Measurements from ENCODE around the gene FCHO2.
"Not testable (repeated sequence)": the region's sequence is repeated elsewhere in the genome, so short reads cannot be mapped to it uniquely, and the experiment has no call there.

Gene FCHO2

DNA sequence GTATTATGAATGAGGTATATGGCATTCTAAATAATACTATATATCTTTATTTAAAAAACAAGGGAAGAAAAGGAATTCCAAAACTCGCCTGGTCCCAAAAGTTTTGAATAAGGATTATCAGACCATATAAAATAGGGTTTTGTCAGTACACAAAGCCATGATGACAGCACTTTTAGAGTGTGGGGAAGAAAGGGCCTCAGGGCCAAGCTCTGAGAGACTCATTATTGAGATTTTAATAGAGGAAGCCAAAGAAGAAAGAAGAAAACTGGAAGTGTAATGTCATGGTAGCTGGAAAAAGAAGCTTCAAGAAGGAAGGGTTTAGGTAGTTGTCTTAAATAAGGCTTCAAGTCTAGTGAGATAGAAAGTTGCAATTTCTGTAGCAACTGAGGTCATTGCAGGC lies 53.0 kb downstream of the FCHO2 start:
- H3K27ac ChIP-seq (ENCODE audit: low read depth, low read length), result no peak overlapping the region
- H3K27me3 ChIP-seq (ENCODE audit: insufficient read depth, low read length), result no peaks in the 10 kb centered on the region
- H3K4me3 ChIP-seq (ENCODE audit: low read length), result no peak overlapping the region
- WGBS, result 88% methylated on average over 1 of the region's 1 CpG
- H3K4me1 ChIP-seq (ENCODE audit: insufficient read depth, low read length), result peaks cover 15% of the 10 kb centered on the region; the same call in 1 of the 2 replicates
- H3K36me3 ChIP-seq (ENCODE audit: insufficient read depth, low read length), result no peaks in the 10 kb centered on the region
- H3K9ac ChIP-seq (ENCODE audit: low read depth, low read length), result no peak overlapping the region
- H3K9me3 ChIP-seq (ENCODE audit: insufficient read depth, low read depth, low read length), result no peaks in the 10 kb centered on the region

DNA sequence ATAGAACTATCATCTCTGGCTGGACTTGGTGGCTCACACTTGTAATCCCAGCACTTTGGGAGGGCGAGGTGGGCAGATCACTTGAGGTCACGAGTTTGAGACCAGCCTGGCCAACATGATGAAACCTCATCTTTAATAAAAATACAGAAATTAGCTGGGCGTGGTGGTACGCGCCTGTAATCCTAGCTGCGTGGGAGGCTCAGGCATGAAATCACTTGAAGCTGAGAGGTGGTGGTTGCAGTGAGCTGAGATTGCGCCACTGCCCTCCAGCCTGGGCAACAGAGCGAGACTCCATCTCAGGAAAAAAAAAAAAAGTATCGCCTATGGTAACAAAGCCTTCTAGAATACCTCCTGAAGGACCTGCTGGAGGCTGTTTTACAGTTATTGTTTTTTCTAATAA lies 55.8 kb downstream of the FCHO2 start:
- H3K9me3 ChIP-seq (ENCODE audit: insufficient read depth, low read depth, low read length); H3K9ac ChIP-seq (ENCODE audit: low read depth, low read length); H3K4me3 ChIP-seq (ENCODE audit: low read length): not testable (repeated sequence)

DNA sequence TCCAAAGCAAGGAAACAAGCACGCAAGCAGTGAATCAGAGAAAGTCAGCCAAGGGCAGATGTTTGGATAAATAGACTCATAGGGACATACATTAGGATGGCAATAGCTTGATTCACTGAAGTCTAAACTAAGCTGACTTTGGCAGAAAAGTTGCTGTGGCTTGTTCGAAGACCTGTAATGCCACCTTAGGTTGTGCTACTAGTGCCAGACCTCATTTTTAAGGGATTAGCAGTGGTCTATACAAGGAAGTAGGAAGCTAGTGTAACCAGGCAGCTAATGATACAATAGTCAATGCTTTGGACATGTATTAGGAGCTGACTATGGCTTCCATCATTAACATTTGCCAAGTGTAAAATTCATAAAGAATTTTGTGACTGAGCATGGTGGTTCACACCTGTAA lies 63.1 kb downstream of the FCHO2 start:
- Histone ChIP-seq H3K27ac (ENCODE audit: low read depth, low read length) (no peak overlapping the region), H3K4me3 (ENCODE audit: low read length) (no peak overlapping the region), H3K4me1 (ENCODE audit: insufficient read depth, low read length) (no peaks in the 10 kb centered on the region), H3K36me3 (ENCODE audit: insufficient read depth, low read length) (peaks cover 2% of the 10 kb centered on the region; the same call in 1 of the 2 replicates), H3K9ac (ENCODE audit: low read depth, low read length) (no peak overlapping the region), H3K9me3 (ENCODE audit: insufficient read depth, low read depth, low read length) (no peaks in the 10 kb centered on the region), H3K27me3 (ENCODE audit: insufficient read depth, low read length) (no peaks in the 10 kb centered on the region)
- 94% methylated on average over 2 of the region's 2 CpGs for WGBS

More for the DNA sequence above, 55.8 kb downstream of the FCHO2 start:
- not testable (repeated sequence) for H3K4me1 ChIP-seq (ENCODE audit: insufficient read depth, low read length); H3K36me3 ChIP-seq (ENCODE audit: insufficient read depth, low read length); H3K27ac ChIP-seq (ENCODE audit: low read depth, low read length); H3K27me3 ChIP-seq (ENCODE audit: insufficient read depth, low read length)
- WGBS, result 96% methylated on average over 8 of the region's 9 CpGs

DNA sequence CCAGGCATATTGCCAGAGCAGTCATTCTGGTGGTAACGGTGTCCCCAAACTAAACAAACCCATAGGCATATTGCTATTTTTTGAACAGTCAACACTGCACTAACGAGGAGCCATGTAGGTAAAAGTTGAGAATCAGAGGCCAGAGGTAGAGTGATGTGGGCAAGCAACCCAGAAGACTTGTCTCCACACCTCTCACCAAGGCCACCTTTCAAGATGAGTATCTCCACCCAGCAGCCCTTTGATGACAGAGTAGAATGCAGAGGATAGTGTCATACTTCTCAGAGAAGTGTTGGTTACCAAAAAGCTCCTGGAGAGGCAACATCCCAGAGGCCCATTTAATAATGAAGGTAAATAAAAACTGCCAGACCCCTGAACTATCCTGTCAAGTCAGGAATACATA lies 63.9 kb downstream of the FCHO2 start:
- no peaks in the 10 kb centered on the region for H3K27me3 ChIP-seq (ENCODE audit: insufficient read depth, low read length)
- H3K36me3 ChIP-seq (ENCODE audit: insufficient read depth, low read length), result peaks cover 2% of the 10 kb centered on the region; the same call in 1 of the 2 replicates
- 97% methylated on average over 2 of the region's 2 CpGs for whole genome bisulfite sequencing
- no peak overlapping the region for H3K4me3 ChIP-seq (ENCODE audit: low read length)
- H3K27ac ChIP-seq (ENCODE audit: low read depth, low read length), result no peak overlapping the region
- no peaks in the 10 kb centered on the region for H3K9me3 ChIP-seq (ENCODE audit: insufficient read depth, low read depth, low read length)
- no peaks in the 10 kb centered on the region for H3K4me1 ChIP-seq (ENCODE audit: insufficient read depth, low read length)
- no peak overlapping the region for H3K9ac ChIP-seq (ENCODE audit: low read depth, low read length)

DNA sequence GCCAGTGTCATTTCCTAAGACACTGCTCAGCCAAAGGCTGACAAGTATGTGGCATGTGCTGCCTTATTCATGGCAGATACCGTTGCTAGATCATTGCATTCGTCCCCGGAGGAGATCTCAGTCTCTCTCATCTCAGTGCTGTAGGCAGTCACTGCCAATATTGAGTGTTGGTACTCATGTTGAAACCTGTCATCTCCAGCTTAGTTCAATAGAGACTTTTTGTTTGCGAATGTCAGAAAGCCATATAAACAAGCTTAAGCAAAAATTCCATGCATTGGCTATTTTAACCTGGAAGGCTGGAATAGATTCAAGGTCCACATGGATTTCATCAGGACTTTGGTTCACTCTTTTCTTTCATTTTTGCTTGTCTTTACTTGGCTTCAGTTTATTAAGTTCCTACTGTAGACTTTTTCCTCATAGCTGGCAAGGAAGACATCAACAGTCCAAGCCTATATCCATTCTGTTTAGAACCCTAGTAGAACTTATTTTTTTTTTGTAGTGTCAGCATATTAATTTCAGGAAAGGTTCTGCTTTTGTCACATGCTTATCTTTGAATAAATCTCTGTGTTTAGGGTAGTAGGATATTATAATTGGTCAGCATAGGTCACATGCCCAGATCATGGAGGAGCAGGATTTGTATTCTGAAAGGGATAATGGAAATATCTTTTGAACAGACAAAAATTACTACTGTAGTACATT lies 66.8 kb downstream of the FCHO2 start:
- WGBS, result 97% methylated on average over 4 of the region's 4 CpGs
- Histone ChIP-seq H3K9me3 (ENCODE audit: insufficient read depth, low read depth, low read length) (no peaks in the 10 kb centered on the region), H3K36me3 (ENCODE audit: insufficient read depth, low read length) (0 out of 2 replicates have a peak, but pooled peaks cover 3% of the 10 kb centered on the region), H3K9ac (ENCODE audit: low read depth, low read length) (no peak overlapping the region), H3K27me3 (ENCODE audit: insufficient read depth, low read length) (no peaks in the 10 kb centered on the region), H3K27ac (ENCODE audit: low read depth, low read length) (no peak overlapping the region), H3K4me1 (ENCODE audit: insufficient read depth, low read length) (no peaks in the 10 kb centered on the region), H3K4me3 (ENCODE audit: low read length) (no peak overlapping the region)

DNA sequence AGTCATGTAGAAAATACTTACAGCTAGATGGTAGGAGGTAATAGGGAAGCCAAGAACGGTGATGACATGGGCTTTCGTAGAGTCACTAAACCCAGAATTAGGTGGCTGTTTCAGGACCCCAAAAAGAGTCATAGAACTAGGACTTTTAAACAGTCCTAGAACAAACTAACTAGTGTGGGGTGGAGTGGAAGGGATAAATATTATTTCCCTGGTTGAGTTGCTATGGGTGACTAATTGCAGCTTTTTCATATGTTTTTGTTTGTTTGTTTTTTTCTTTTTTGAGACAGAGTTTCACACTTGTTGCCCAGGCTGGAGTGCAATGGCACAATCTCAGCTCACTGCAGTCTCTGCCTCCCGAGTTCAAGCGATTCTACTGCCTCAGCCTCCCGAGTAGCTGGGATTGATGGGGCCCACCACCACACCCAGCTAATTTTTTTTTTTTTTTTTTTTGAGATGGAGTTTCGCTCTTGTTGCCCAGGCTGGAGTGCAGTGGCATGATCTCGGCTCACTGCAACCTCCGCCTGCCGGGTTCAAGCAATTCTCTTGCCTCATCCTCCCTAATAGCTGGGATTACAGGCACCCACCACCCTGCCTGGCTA lies 69.2 kb downstream of the FCHO2 start:
- not testable (repeated sequence) for H3K36me3 ChIP-seq (ENCODE audit: insufficient read depth, low read length); H3K9me3 ChIP-seq (ENCODE audit: insufficient read depth, low read depth, low read length); H3K27ac ChIP-seq (ENCODE audit: low read depth, low read length); H3K4me1 ChIP-seq (ENCODE audit: insufficient read depth, low read length); H3K27me3 ChIP-seq (ENCODE audit: insufficient read depth, low read length); H3K9ac ChIP-seq (ENCODE audit: low read depth, low read length); H3K4me3 ChIP-seq (ENCODE audit: low read length)
- 95% methylated on average over 9 of the region's 9 CpGs for WGBS

DNA sequence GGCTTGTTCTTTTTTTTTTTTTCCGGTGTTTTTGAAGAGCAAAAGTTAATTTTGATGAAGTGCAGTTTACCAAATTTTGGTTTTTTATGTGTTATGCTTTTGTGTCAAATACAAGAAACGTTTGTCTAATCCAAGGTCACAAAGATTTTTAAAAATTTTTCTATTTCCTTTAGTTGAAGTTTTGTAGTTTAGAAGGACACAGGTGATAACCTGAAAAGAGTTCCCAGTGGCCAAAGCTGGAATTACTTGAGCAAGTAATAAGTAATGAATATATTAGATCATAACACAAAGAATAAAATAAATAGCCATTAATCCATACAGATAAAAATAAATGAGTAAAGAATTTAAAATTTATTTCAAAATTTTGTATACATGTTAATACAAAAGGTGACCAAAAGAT lies 71.5 kb downstream of the FCHO2 start:
- Histone ChIP-seq H3K4me3 (ENCODE audit: low read length) (no peak overlapping the region), H3K36me3 (ENCODE audit: insufficient read depth, low read length) (0 out of 2 replicates have a peak, but pooled peaks cover 3% of the 10 kb centered on the region), H3K27me3 (ENCODE audit: insufficient read depth, low read length) (no peaks in the 10 kb centered on the region), H3K4me1 (ENCODE audit: insufficient read depth, low read length) (peaks cover 20% of the 10 kb centered on the region), H3K27ac (ENCODE audit: low read depth, low read length) (no peak overlapping the region), H3K9ac (ENCODE audit: low read depth, low read length) (no peak overlapping the region), H3K9me3 (ENCODE audit: insufficient read depth, low read depth, low read length) (no peaks in the 10 kb centered on the region)
- 82% methylated on average over 2 of the region's 2 CpGs for WGBS

DNA sequence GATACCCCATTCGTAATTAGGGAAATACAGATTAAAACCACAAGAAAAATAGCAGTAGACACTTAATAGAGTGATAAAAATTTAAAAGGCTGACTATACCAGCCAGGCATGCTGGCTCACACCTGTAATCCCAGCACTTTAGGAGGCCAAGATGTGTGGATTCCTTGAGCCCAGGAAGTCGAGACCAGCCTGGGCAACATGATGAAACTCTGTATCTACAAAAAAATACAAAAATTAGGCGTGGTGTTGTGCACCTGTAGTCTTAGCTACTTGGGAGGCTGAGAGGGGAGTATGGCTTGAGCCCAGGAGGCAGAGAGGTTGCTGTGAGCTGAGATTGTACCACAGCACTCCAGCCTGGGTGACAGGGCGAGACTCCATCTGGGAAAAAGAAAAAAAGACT lies 72.0 kb downstream of the FCHO2 start:
- no peak overlapping the region for H3K4me3 ChIP-seq (ENCODE audit: low read length)
- H3K9ac ChIP-seq (ENCODE audit: low read depth, low read length), result no peak overlapping the region
- 94% methylated on average over 3 of the region's 4 CpGs for WGBS

DNA sequence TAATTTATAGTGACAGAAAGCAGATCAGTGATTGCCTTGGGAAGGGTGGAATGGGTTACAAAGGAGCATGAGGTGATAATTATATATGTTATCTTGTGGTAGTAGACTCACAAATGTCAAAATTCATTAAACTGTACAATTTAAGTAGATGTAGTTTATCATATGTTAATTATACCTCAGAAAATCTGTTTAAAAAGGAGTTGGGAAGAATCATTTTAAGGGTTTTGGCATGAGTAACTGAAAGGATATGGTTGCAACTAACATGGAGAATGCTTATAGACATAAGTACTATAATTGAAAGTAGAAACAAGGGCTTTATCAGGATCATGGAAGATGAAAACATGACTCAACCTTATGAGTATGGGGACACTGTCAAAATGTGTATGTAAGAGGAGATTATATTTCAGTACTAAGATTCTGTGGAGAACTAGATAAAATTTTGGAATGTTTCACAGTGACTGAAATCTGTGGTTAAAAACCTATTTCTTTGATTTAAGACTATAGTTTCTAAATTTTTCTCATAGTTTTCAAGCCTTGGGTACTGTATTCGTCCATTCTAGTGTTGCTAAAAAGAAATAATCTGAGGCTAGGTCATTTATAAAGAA lies 73.3 kb downstream of the FCHO2 start:
- no peak overlapping the region for H3K9ac ChIP-seq (ENCODE audit: low read depth, low read length)
- no peak overlapping the region for H3K27ac ChIP-seq (ENCODE audit: low read depth, low read length)
- H3K4me3 ChIP-seq (ENCODE audit: low read length), result no peak overlapping the region
- H3K27me3 ChIP-seq (ENCODE audit: insufficient read depth, low read length), result no peaks in the 10 kb centered on the region
- 100% methylated on average over 1 of the region's 1 CpG for WGBS
- H3K36me3 ChIP-seq (ENCODE audit: insufficient read depth, low read length), result 0 out of 2 replicates have a peak, but pooled peaks cover 3% of the 10 kb centered on the region
- H3K4me1 ChIP-seq (ENCODE audit: insufficient read depth, low read length), result peaks cover 24% of the 10 kb centered on the region
- H3K9me3 ChIP-seq (ENCODE audit: insufficient read depth, low read depth, low read length), result no peaks in the 10 kb centered on the region

More for the DNA sequence above, 72.0 kb downstream of the FCHO2 start:
- peaks cover 24% of the 10 kb centered on the region for H3K4me1 ChIP-seq (ENCODE audit: insufficient read depth, low read length)
- no peak overlapping the region for H3K27ac ChIP-seq (ENCODE audit: low read depth, low read length)
- H3K36me3 ChIP-seq (ENCODE audit: insufficient read depth, low read length), result 0 out of 2 replicates have a peak, but pooled peaks cover 3% of the 10 kb centered on the region
- no peaks in the 10 kb centered on the region for H3K27me3 ChIP-seq (ENCODE audit: insufficient read depth, low read length)
- H3K9me3 ChIP-seq (ENCODE audit: insufficient read depth, low read depth, low read length), result no peaks in the 10 kb centered on the region

DNA sequence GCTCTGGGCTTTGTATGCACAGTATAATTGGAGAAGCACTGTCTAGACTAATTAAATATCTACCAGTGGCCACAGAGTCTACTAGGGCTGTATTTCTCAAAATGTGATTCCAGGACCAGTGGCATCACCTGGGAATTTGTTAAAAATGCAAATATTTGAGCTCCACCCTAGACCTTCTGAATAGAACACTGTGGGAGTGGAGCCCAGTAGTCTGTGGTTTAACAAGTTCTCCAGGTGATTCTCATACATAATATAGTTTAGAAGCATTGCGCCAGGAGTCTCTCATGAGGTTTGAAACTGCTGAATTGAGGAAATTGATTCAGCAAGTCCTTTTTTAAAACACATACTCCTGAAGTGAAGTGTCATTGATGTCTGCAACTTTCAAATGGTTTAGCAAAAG lies 74.7 kb downstream of the FCHO2 start:
- H3K27ac ChIP-seq (ENCODE audit: low read depth, low read length), result peak overlapping the region; percentile 73
- H3K9ac ChIP-seq (ENCODE audit: low read depth, low read length), result no peak overlapping the region
- H3K4me3 ChIP-seq (ENCODE audit: low read length), result no peak overlapping the region
- 0 out of 2 replicates have a peak, but pooled peaks cover 3% of the 10 kb centered on the region for H3K36me3 ChIP-seq (ENCODE audit: insufficient read depth, low read length)
- no peaks in the 10 kb centered on the region for H3K9me3 ChIP-seq (ENCODE audit: insufficient read depth, low read depth, low read length)
- WGBS, result 80% methylated on average over 1 of the region's 1 CpG
- H3K27me3 ChIP-seq (ENCODE audit: insufficient read depth, low read length), result no peaks in the 10 kb centered on the region
- peaks cover 24% of the 10 kb centered on the region for H3K4me1 ChIP-seq (ENCODE audit: insufficient read depth, low read length)

DNA sequence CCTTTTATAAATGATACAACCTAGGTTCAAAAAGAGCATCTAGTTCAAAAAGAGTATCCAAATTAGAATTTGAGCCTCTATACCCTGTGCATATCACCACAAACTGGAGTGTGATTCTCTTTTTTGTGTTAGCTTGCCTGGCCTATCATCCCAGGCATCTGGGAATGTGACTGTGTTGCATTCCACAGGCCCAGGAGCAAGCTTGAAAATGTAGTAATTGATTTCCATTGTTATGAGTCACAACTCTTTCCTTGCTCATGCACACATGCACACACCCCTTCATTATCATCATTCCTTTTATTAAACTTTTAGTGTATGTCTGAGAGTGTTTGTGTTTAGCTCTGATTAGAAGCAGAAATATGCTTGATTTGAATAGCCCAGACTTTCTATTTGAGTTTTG lies 75.2 kb downstream of the FCHO2 start:
- Histone ChIP-seq H3K36me3 (ENCODE audit: insufficient read depth, low read length) (0 out of 2 replicates have a peak, but pooled peaks cover 3% of the 10 kb centered on the region), H3K27me3 (ENCODE audit: insufficient read depth, low read length) (no peaks in the 10 kb centered on the region), H3K4me3 (ENCODE audit: low read length) (no peak overlapping the region), H3K9ac (ENCODE audit: low read depth, low read length) (no peak overlapping the region), H3K4me1 (ENCODE audit: insufficient read depth, low read length) (peaks cover 24% of the 10 kb centered on the region), H3K27ac (ENCODE audit: low read depth, low read length) (peak overlapping the region; percentile 73), H3K9me3 (ENCODE audit: insufficient read depth, low read depth, low read length) (no peaks in the 10 kb centered on the region)
